Mesenchymal stem cell (in vitro differentiated cells and primary cell): ENCODE results near the gene STAU1.

ENCODE experiments used
- DNase-seq: peaks from one replicate; pipeline ENCODE4 v3.0.0-alpha.2; 2013
- H2AFZ ChIP-seq: one replicate; pipeline ENCODE4 v1.6.1; 2013; ENCODE audit warnings: low read depth, mild to moderate bottlenecking, control low read depth, inconsistent platforms, low read length, moderate library complexity
- H2AK5ac ChIP-seq: 2 replicates; pipeline ENCODE4 v1.6.1; 2013; ENCODE audit warnings: low read length, moderate library complexity, mild to moderate bottlenecking, inconsistent platforms; ENCODE audit not compliant: severe bottlenecking
- H2BK120ac ChIP-seq: one replicate; pipeline ENCODE4 v1.6.1; 2013; ENCODE audit warnings: low read depth, mild to moderate bottlenecking, inconsistent platforms, low read length, moderate library complexity
- H2BK12ac ChIP-seq, 2 experiments: one replicate each; pipeline ENCODE4 v1.6.1; 2013; ENCODE audit warnings: inconsistent platforms in 2 of 2, low read length in 2 of 2, mild to moderate bottlenecking in 2 of 2, moderate library complexity in 2 of 2, control low read depth in 1 of 2
- H2BK15ac ChIP-seq: one replicate; pipeline ENCODE4 v1.6.1; 2013; ENCODE audit warnings: mild to moderate bottlenecking, low read depth, inconsistent platforms; ENCODE audit not compliant: poor library complexity, severe bottlenecking
- H2BK5ac ChIP-seq: 2 replicates; pipeline ENCODE4 v1.6.1; 2013; ENCODE audit warnings: low read depth, mild to moderate bottlenecking, low read length, control low read depth, inconsistent platforms; ENCODE audit not compliant: poor library complexity, severe bottlenecking
- H3K14ac ChIP-seq, 2 experiments: one replicate each; pipeline ENCODE4 v1.6.1; 2013; ENCODE audit warnings: inconsistent platforms in 2 of 2, low read length in 2 of 2, control low read depth in 1 of 2, mild to moderate bottlenecking in 1 of 2, moderate library complexity in 1 of 2
- H3K18ac ChIP-seq, 2 experiments: one replicate each; pipeline ENCODE4 v1.6.1; 2013; ENCODE audit warnings: inconsistent platforms in 2 of 2, low read length in 2 of 2, control low read depth in 1 of 2, low read depth in 1 of 2, mild to moderate bottlenecking in 1 of 2
- H3K23ac ChIP-seq, 2 experiments: one replicate each; pipeline ENCODE4 v1.6.1; 2013; ENCODE audit warnings: inconsistent platforms in 2 of 2, low read length in 2 of 2, mild to moderate bottlenecking in 2 of 2, moderate library complexity in 2 of 2, control low read depth in 1 of 2
- H3K27ac ChIP-seq: 2 replicates; pipeline ENCODE4 v1.5.1; 2013; ENCODE audit warnings: mild to moderate bottlenecking, moderate library complexity, low read length, control low read depth, inconsistent platforms; ENCODE audit not compliant: poor library complexity, severe bottlenecking
- H3K27me3 ChIP-seq, 2 experiments: 2 replicates each; pipeline versions ENCODE4 v1.6.1 to v1.7.0; 2013; ENCODE audit warnings: low read length in 2 of 2, mild to moderate bottlenecking in 2 of 2, moderate library complexity in 2 of 2, control low read depth in 1 of 2, inconsistent platforms in 1 of 2; ENCODE audit not compliant: control insufficient read depth in 1 of 2, insufficient read depth in 1 of 2
- H3K36me3 ChIP-seq, 2 experiments: 2 replicates each; pipeline versions ENCODE4 v1.6.1 to v1.7.0; 2013; ENCODE audit warnings: low read length in 2 of 2, control low read depth in 1 of 2, inconsistent platforms in 1 of 2, low read depth in 1 of 2, mild to moderate bottlenecking in 1 of 2; ENCODE audit not compliant: insufficient read depth in 2 of 2, control insufficient read depth in 1 of 2
- H3K4ac ChIP-seq, 2 experiments: one replicate each; pipeline ENCODE4 v1.6.1; 2013; ENCODE audit warnings: inconsistent platforms in 2 of 2, low read length in 2 of 2, mild to moderate bottlenecking in 2 of 2, moderate library complexity in 2 of 2, control low read depth in 1 of 2, low read depth in 1 of 2
- H3K4me1 ChIP-seq: 2 replicates; pipeline ENCODE4 v1.6.1; 2013; ENCODE audit warnings: low read depth, low read length, control low read depth; ENCODE audit not compliant: control insufficient read depth, insufficient read depth
- H3K4me2 ChIP-seq: 2 replicates; pipeline ENCODE4 v1.6.1; 2013; ENCODE audit warnings: low read length, mild to moderate bottlenecking, inconsistent platforms; ENCODE audit not compliant: poor library complexity, severe bottlenecking
- H3K4me3 ChIP-seq, 2 experiments: 2 replicates each; pipeline versions ENCODE4 v1.5.1 to v1.7.0; 2013; ENCODE audit warnings: low read length in 2 of 2, mild to moderate bottlenecking in 2 of 2, control low read depth in 1 of 2, low read depth in 1 of 2; ENCODE audit not compliant: insufficient read depth in 1 of 2
- H3K79me1 ChIP-seq: replicated peaks from 2 replicates; pipeline ENCODE4 v1.6.1; 2013; ENCODE audit warnings: mild to moderate bottlenecking, control low read depth, low read length, inconsistent platforms; ENCODE audit not compliant: poor library complexity, severe bottlenecking
- H3K9ac ChIP-seq: 2 replicates; pipeline ENCODE4 v1.7.0; 2013; ENCODE audit warnings: mild to moderate bottlenecking, low read length, moderate library complexity
- H3K9me3 ChIP-seq: 2 replicates; pipeline ENCODE4 v1.7.0; 2013; ENCODE audit warnings: mild to moderate bottlenecking, low read length; ENCODE audit not compliant: control insufficient read depth
- H4K8ac ChIP-seq: one replicate; pipeline ENCODE4 v1.6.1; 2013; ENCODE audit warnings: inconsistent platforms, mild to moderate bottlenecking, low read length, moderate library complexity
- H4K91ac ChIP-seq: one replicate; pipeline ENCODE4 v1.6.1; 2013; ENCODE audit warnings: mild to moderate bottlenecking, low read length, inconsistent platforms
- WGBS: methylation state at CpG from one replicate; pipeline ENCODE4 v1.1.7; 2013; ENCODE audit warnings: mixed read lengths; 5-methylcytosine and 5-hydroxymethylcytosine counted together

STAU1 gene

GRCh38 chr20:49123982-49124381 is 64.2 kb downstream of the STAU1 start:
- no peak overlapping the region for H3K9ac ChIP-seq

GRCh38 chr20:49122920-49123319 is 65.2 kb downstream of the STAU1 start:
- H3K27ac ChIP-seq = no peak overlapping the region
- H4K91ac ChIP-seq = no peak overlapping the region
- H3K9ac ChIP-seq = no peak overlapping the region
- H3K4ac ChIP-seq = no peak overlapping the region
- peaks cover 41 to 77% of the 10 kb centered on the region in 2 experiments for H3K36me3 ChIP-seq
- H2BK15ac ChIP-seq = no peak overlapping the region
- WGBS = 96% methylated on average over 13 of the region's 13 CpGs
- no peak overlapping the region for H3K18ac ChIP-seq
- no peak overlapping the region for H3K4me2 ChIP-seq
- no peak for DNase-seq
- H3K14ac ChIP-seq = no peak overlapping the region
- H3K27me3 ChIP-seq = no peaks in the 10 kb centered on the region
- H2BK5ac ChIP-seq = no peak overlapping the region
- H2BK12ac ChIP-seq = peak overlapping the region in 1 of 2 experiments; percentile 61
- no peak overlapping the region for H2AFZ ChIP-seq
- peaks cover 3% of the 10 kb centered on the region for H3K4me1 ChIP-seq
- no peak overlapping the region for H3K23ac ChIP-seq
- no peak overlapping the region for H2AK5ac ChIP-seq
- no peak overlapping the region for H4K8ac ChIP-seq
- no peak overlapping the region for H3K4me3 ChIP-seq
- H3K79me1 ChIP-seq = peaks cover 36% of the 10 kb centered on the region
- H3K9me3 ChIP-seq = no peaks in the 10 kb centered on the region
- H2BK120ac ChIP-seq = no peak overlapping the region

More at GRCh38 chr20:49123982-49124381, 64.2 kb downstream of the STAU1 start:
- H3K27me3 ChIP-seq = no peaks in the 10 kb centered on the region
- no peak overlapping the region for H2AK5ac ChIP-seq
- no peak overlapping the region for H2BK5ac ChIP-seq
- no peak overlapping the region for H3K14ac ChIP-seq
- no peak overlapping the region for H2BK12ac ChIP-seq
- no peak overlapping the region for H2BK120ac ChIP-seq
- H3K9me3 ChIP-seq = no peaks in the 10 kb centered on the region
- H3K27ac ChIP-seq = no peak overlapping the region
- H2BK15ac ChIP-seq = no peak overlapping the region
- no peak overlapping the region for H3K4ac ChIP-seq
- H2AFZ ChIP-seq = no peak overlapping the region
- peaks cover 33% of the 10 kb centered on the region for H3K79me1 ChIP-seq
- H4K91ac ChIP-seq = no peak overlapping the region
- no peak overlapping the region for H3K4me3 ChIP-seq
- no peak overlapping the region for H3K23ac ChIP-seq
- H3K4me2 ChIP-seq = no peak overlapping the region
- H3K36me3 ChIP-seq = peaks cover 38 to 72% of the 10 kb centered on the region in 2 experiments
- H4K8ac ChIP-seq = no peak overlapping the region
- no peak overlapping the region for H3K18ac ChIP-seq
- no peak for DNase-seq
- peaks cover 3% of the 10 kb centered on the region for H3K4me1 ChIP-seq
- 99% methylated on average over 10 of the region's 10 CpGs for WGBS

GRCh38 chr20:49119988-49120387 is 68.1 kb downstream of the STAU1 start:
- H2AK5ac ChIP-seq = no peak overlapping the region
- H3K9ac ChIP-seq = no peak overlapping the region
- H3K18ac ChIP-seq = no peak overlapping the region
- no peak overlapping the region for H3K23ac ChIP-seq
- H3K4me3 ChIP-seq = no peak overlapping the region
- no peak overlapping the region for H2BK120ac ChIP-seq
- DNase-seq = no peak
- no peak overlapping the region for H4K8ac ChIP-seq
- no peaks in the 10 kb centered on the region for H3K27me3 ChIP-seq
- no peak overlapping the region for H4K91ac ChIP-seq
- H2BK12ac ChIP-seq = no peak overlapping the region
- H2BK5ac ChIP-seq = no peak overlapping the region
- H2AFZ ChIP-seq = no peak overlapping the region
- H3K9me3 ChIP-seq = no peaks in the 10 kb centered on the region
- peaks cover 38% of the 10 kb centered on the region for H3K79me1 ChIP-seq
- no peak overlapping the region for H3K14ac ChIP-seq
- no peak overlapping the region for H3K4ac ChIP-seq
- peaks cover 59 to 95% of the 10 kb centered on the region in 2 experiments for H3K36me3 ChIP-seq
- H3K4me1 ChIP-seq = peaks cover 6% of the 10 kb centered on the region
- H3K27ac ChIP-seq = no peak overlapping the region
- no peak overlapping the region for H3K4me2 ChIP-seq
- 99% methylated on average over 7 of the region's 7 CpGs for WGBS
- H2BK15ac ChIP-seq = no peak overlapping the region

- no peak overlapping the region for H3K18ac ChIP-seq
- no peak overlapping the region for H4K91ac ChIP-seq
- no peak overlapping the region for H3K4ac ChIP-seq
- H4K8ac ChIP-seq = no peak overlapping the region
- DNase-seq = no peak
- no peak overlapping the region for H3K4me3 ChIP-seq
- no peak overlapping the region for H2AK5ac ChIP-seq
- no peak overlapping the region for H3K14ac ChIP-seq
- H2BK5ac ChIP-seq = no peak overlapping the region
- H3K79me1 ChIP-seq = peaks cover 32% of the 10 kb centered on the region
- H3K4me2 ChIP-seq = no peak overlapping the region
- H2AFZ ChIP-seq = no peak overlapping the region
- no peak overlapping the region for H2BK120ac ChIP-seq
- no peak overlapping the region for H2BK15ac ChIP-seq
- H3K36me3 ChIP-seq = peaks cover 54 to 97% of the 10 kb centered on the region in 2 experiments
- H3K4me1 ChIP-seq = peaks cover 6% of the 10 kb centered on the region
- H3K9ac ChIP-seq = no peak overlapping the region
- 92% methylated on average over 3 of the region's 3 CpGs for WGBS
- no peak overlapping the region for H3K23ac ChIP-seq
- H3K27ac ChIP-seq = no peak overlapping the region
- H2BK12ac ChIP-seq = no peak overlapping the region
- H3K9me3 ChIP-seq = no peaks in the 10 kb centered on the region
- no peaks in the 10 kb centered on the region for H3K27me3 ChIP-seq
Observed at GRCh38 chr20:49118307-49118706, 69.8 kb downstream of the STAU1 start.
